Astrocyte of the cerebellum (primary cell): ENCODE results near the gene ZSWIM8.

Experiments
- DNase-seq: peaks from one replicate; pipeline ENCODE4 v3.0.0-alpha.2; 2011; ENCODE audit warnings: low read depth
- H3K4me3 ChIP-seq: 2 replicates; pipeline ENCODE4 v1.5.1; 2011; ENCODE audit warnings: mild to moderate bottlenecking, low read depth, low read length, moderate library complexity
- in situ Hi-C: cut with HindIII; loops from 2 replicates; pipeline ENCODE4 v1.10.0; 2017; ENCODE audit warnings: low sequenced_read_pairs
- TF ChIP-seq, protein P1 (sequence below): IDR thresholded peaks from 2 replicates; pipeline ENCODE4 v1.5.1; 2012; ENCODE audit warnings: low read length, low read depth, moderate library complexity, mild to moderate bottlenecking; ENCODE audit errors: missing control alignments

The ZSWIM8 gene

DNA sequence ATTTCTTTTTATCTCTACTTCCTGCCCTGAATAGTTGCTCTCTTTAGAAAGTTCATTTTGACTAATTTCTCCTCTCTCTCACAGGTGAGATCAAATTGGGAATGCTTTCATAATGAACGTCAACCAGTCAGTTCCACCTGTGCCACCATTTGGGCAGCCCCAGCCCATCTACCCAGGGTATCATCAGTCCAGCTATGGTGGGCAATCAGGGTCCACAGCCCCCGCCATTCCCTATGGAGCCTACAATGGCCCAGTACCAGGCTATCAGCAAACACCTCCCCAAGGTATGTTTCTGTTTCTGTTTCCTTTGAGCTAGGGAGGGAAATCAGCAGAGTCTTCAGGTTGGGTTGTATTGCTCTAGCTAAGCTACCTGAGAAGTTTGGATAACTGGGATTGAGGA, 38.7 kb upstream of the ZSWIM8 start:
- TF ChIP-seq, protein P1, sequence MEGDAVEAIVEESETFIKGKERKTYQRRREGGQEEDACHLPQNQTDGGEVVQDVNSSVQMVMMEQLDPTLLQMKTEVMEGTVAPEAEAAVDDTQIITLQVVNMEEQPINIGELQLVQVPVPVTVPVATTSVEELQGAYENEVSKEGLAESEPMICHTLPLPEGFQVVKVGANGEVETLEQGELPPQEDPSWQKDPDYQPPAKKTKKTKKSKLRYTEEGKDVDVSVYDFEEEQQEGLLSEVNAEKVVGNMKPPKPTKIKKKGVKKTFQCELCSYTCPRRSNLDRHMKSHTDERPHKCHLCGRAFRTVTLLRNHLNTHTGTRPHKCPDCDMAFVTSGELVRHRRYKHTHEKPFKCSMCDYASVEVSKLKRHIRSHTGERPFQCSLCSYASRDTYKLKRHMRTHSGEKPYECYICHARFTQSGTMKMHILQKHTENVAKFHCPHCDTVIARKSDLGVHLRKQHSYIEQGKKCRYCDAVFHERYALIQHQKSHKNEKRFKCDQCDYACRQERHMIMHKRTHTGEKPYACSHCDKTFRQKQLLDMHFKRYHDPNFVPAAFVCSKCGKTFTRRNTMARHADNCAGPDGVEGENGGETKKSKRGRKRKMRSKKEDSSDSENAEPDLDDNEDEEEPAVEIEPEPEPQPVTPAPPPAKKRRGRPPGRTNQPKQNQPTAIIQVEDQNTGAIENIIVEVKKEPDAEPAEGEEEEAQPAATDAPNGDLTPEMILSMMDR, result no peak
- H3K4me3 ChIP-seq, result no peak overlapping the region
- no peak for DNase-seq
- in situ Hi-C loops, result no loop called here

DNA sequence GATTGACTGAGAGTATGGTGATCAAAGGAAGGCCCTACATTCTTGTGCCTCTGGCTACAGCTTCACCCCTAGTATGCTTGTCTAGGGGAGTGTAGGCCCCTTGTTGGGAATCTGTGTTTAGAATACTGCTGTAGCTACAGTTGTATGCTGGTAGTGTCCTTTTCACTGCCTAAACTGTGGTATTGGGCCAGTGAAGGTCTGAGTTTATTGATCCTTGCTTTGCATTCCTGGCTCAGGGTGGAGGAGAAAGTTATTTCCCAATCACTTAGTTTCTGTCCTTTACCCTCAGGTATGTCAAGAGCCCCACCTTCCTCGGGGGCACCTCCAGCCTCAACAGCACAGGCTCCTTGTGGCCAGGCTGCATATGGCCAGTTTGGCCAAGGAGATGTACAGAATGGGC, 34.6 kb upstream of the ZSWIM8 start:
- in situ Hi-C loops, result no loop called here
- no peak for DNase-seq
- no peak overlapping the region for H3K4me3 ChIP-seq
- TF ChIP-seq, protein P1, result no peak

DNA sequence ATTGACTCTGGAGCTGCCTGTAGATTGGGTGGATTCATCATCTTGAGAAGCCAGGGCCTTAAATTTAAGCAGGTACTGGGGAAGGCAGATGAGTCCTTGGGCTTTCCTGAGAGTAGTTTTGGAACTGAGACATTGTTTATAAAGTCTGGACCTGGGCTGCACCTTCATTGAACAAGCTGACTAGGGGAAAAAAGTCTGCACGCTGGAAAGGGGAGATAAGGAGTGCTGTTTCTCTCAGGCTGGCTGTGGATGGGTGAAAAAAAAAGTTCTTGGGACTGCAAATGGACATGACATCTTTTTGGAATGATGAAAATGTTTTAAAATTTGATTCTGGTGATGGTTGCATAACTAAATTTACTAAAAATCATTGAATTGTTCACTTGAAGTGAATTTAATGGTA, 29.2 kb upstream of the ZSWIM8 start:
- H3K4me3 ChIP-seq, result no peak overlapping the region
- TF ChIP-seq, protein P1, result no peak
- DNase-seq, result no peak
- in situ Hi-C loops, result no loop called here

DNA sequence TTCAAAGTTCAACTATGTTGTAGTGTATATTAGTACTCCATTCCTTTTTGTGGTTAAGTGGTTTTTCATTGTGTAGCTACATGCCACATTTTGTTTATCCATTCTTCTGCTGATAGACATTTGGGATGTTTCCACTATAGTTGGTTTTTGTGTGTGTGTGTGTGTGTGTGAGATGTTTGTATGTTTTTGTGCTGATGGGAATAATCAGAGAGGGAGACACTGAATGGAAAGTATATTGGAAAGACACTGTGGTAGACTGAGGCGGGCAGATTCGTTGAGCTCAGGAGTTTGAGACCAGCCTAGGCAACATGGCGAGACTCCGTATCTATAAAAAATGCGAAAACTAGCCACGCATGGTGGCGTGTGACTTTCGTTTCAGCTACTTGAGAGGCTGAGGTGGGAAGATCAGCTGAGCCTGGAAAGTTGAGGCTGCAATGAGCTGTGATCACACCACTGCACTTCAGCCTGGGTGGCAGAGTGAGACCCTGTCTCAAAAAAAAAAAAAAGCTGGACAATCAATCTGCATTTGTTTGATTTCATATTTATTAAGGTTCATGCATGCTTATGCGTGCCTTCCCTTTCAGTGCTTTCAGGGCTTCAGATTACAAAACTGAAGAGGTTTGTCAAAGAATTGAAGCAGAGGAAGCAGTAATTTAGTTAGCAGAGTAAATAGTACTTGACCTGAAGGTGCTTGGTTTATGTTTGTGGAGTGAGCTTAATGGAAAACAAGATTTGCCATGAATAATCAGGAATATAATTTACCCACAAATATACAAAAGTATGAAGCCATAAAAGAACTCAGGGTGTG, 26.5 kb upstream of the ZSWIM8 start:
- in situ Hi-C loops, result no loop called here
- DNase-seq, result no peak
- TF ChIP-seq, protein P1, result no peak
- H3K4me3 ChIP-seq, result no peak overlapping the region

DNA sequence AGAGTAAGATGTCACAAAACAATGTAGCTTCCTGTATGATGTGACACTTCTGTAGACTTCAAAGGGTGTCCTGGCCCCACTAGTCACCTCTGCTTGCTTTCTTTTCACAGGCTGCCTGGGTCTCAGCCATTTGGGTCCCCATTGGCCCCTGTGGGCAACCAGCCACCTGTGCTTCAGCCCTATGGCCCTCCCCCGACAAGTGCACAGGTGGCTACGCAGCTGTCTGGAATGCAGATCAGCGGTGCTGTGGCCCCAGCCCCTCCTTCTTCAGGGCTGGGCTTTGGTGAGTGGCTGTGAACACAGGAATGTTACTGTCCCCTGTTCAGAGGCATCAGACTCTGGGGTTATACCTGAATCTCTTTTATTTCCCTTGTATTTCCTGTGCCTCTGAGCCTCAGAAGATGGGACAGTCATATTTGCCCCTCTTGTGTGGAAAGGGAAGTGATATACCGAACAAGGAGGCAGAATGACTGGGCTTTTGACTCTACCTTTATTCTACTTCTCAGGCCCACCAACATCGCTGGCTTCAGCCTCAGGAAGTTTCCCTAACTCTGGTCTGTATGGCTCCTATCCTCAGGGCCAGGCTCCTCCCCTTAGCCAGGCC, 25.8 kb upstream of the ZSWIM8 start:
- no peak overlapping the region for H3K4me3 ChIP-seq
- in situ Hi-C loops, result no loop called here
- no peak for DNase-seq
- TF ChIP-seq, protein P1, result no peak

DNA sequence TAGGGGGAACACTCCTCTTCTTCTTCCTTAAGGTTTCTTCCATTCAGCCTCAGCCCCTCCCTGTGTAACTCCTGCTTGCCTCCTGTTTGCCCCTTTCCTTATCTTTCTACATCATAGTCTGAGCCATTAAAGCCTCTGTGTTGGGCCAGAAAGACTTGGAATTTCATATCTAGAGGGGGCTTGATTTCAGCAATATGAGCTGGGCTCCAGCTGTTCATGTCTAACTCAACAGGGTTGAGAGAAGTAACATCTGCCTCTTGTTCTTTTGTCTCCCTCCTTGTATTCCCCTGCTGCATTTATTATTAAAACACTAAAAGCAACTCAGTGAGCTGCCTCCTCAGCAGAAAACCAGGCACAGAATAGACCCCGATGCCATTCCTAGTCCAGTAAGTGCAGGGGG, 23.6 kb upstream of the ZSWIM8 start:
- TF ChIP-seq, protein P1, result no peak
- H3K4me3 ChIP-seq, result no peak overlapping the region
- in situ Hi-C loops, result no loop called here
- DNase-seq, result no peak
